A549 (cell line): ENCODE measurements around the gene TMEM120B. TPM values are rescaled to one million over a fixed set of nuclear protein-coding genes. Genes with fewer than 3 reads are reported as not detected.

ENCODE experiments used
- ATAC-seq, 2 experiments: fragments of 200-7000 bp in 1 of 2; fragments of >200 bp in 1 of 2; cut with Nextera tagmentation in 1 of 2; cut with Tn5 transposase in 1 of 2; 3 replicates each; pipeline versions ENCODE4 v1.8.0 to v1.9.1; 2018 to 2020; ENCODE audit warnings: mild to moderate bottlenecking in 1 of 2, moderate library complexity in 1 of 2
- CTCF ChIA-PET: fragments of 300-600 bp; sonication (Branson Sonifier 250); formaldehyde crosslinking; extraction: SDS; loops from one replicate; lab custom pipeline; 2021; ENCODE audit warnings: antibody characterized with exemption, inconsistent platforms; lab: Yijun Ruan, JAX
- POLR2A ChIA-PET: fragments of 350-600 bp; formaldehyde crosslinking; extraction: SDS; loops from one replicate; lab custom pipeline; 2021; ENCODE audit warnings: antibody characterized with exemption, inconsistent platforms; lab: Yijun Ruan, JAX
- DNase-seq, 2 experiments: peaks; one replicate each; pipeline versions ENCODE4 v3.0.0 to v3.0.0-alpha.2; 2011 to 2016; ENCODE audit warnings: low read depth in 1 of 2, low spot score in 1 of 2
- FAIRE-seq: peaks from 2 replicates; lab custom pipeline; 2011; peaks lifted over from hg19 to GRCh38; lab: Jason Lieb, UNC
- H3K27ac ChIP-seq, 2 experiments: fragments of >200 bp; sonication (Bioruptor Twin); formaldehyde crosslinking; 3 replicates each; pipeline ENCODE4 v1.5.1; 2016 to 2017
- H3K4me1 ChIP-seq: fragments of >200 bp; sonication (Bioruptor Twin); formaldehyde crosslinking; 3 replicates; pipeline ENCODE4 v1.6.1; 2016
- H3K4me2 ChIP-seq: fragments of >200 bp; sonication (Bioruptor Twin); formaldehyde crosslinking; 3 replicates; pipeline ENCODE4 v1.6.1; 2016
- H3K4me3 ChIP-seq: fragments of >200 bp; sonication (Bioruptor Twin); formaldehyde crosslinking; 3 replicates; pipeline ENCODE4 v1.5.1; 2016
- H3K9me3 ChIP-seq: fragments of >200 bp; sonication (Bioruptor Twin); formaldehyde crosslinking; 3 replicates; pipeline ENCODE4 v1.6.1; 2016
- ATOH8 ChIP-seq: fragments of 250-450 bp; sonication (Bioruptor Pico); IDR thresholded peaks from 2 replicates; pipeline ENCODE4 v1.5.0; 2020; ENCODE audit warnings: low read depth, mild to moderate bottlenecking, moderate library complexity
- CEBPB ChIP-seq, 2 experiments: fragments of >200 bp in 1 of 2; sonication (Bioruptor Twin) in 1 of 2; formaldehyde crosslinking in 1 of 2; IDR thresholded peaks; 2 replicates each; pipeline ENCODE4 v1.6.1; 2012 to 2016
- CHD4 ChIP-seq: fragments of 200-600 bp; sonication (generic); IDR thresholded peaks from 2 replicates; pipeline ENCODE4 v1.6.1; 2016; ENCODE audit warnings: antibody characterized with exemption, mild to moderate bottlenecking, borderline replicate concordance
- EHMT2 ChIP-seq: fragments of 200-600 bp; sonication (generic); IDR thresholded peaks from 2 replicates; pipeline ENCODE4 v1.6.1; 2016; ENCODE audit warnings: antibody characterized with exemption, low read depth, mild to moderate bottlenecking, moderate library complexity
- EP300 ChIP-seq, 2 experiments: fragments of >200 bp; sonication (Bioruptor Twin); formaldehyde crosslinking; IDR thresholded peaks; 2 replicates in 1 of 2; 3 replicates in 1 of 2; pipeline ENCODE4 v1.6.1; 2016 to 2017
- FOSB ChIP-seq: fragments of 250-450 bp; sonication (Bioruptor Pico); IDR thresholded peaks from 2 replicates; pipeline ENCODE4 v1.5.0; 2020; ENCODE audit warnings: mild to moderate bottlenecking, moderate library complexity
- FOXS1 ChIP-seq: fragments of 250-450 bp; sonication (Bioruptor Pico); IDR thresholded peaks from 2 replicates; pipeline ENCODE4 v1.5.0; 2020; ENCODE audit warnings: mild to moderate bottlenecking, moderate library complexity
- HOXA7 ChIP-seq: fragments of 250-450 bp; sonication (Bioruptor Pico); IDR thresholded peaks from 2 replicates; pipeline ENCODE4 v1.5.0; 2020; ENCODE audit warnings: mild to moderate bottlenecking, moderate library complexity
- HOXB5 ChIP-seq: fragments of 250-450 bp; sonication (Bioruptor Pico); IDR thresholded peaks from 2 replicates; pipeline ENCODE4 v1.5.0; 2020; ENCODE audit warnings: mild to moderate bottlenecking, moderate library complexity
- JUNB ChIP-seq: fragments of >200 bp; sonication (Bioruptor Twin); formaldehyde crosslinking; IDR thresholded peaks from 2 replicates; pipeline ENCODE4 v1.6.1; 2016
- KDM5A ChIP-seq: fragments of 200-600 bp; sonication (generic); IDR thresholded peaks from 2 replicates; pipeline ENCODE4 v1.6.1; 2016; ENCODE audit warnings: antibody characterized with exemption, mild to moderate bottlenecking
- MAFK ChIP-seq: fragments of 450-650 bp; IDR thresholded peaks from 2 replicates; pipeline ENCODE4 v1.6.1; 2014; ENCODE audit not compliant: partially characterized antibody
- NFE2L2 ChIP-seq: fragments of 150-350 bp; conservative IDR thresholded peaks from 2 replicates; pipeline ENCODE4 v1.6.1; 2014; ENCODE audit warnings: low read length
- NR3C1 ChIP-seq: fragments of >200 bp; sonication (Bioruptor Twin); formaldehyde crosslinking; IDR thresholded peaks from 3 replicates; pipeline ENCODE4 v1.6.1; 2017
- PHF8 ChIP-seq: fragments of 200-600 bp; sonication (generic); IDR thresholded peaks from 2 replicates; pipeline ENCODE4 v1.6.1; 2016; ENCODE audit warnings: low read depth, mild to moderate bottlenecking, antibody characterized with exemption, moderate library complexity, borderline replicate concordance
- POLR2AphosphoS2 ChIP-seq: conservative IDR thresholded peaks from 2 replicates; pipeline ENCODE4 v1.6.1; 2012; ENCODE audit warnings: low read length, improper control_type of control experiment, inconsistent platforms
- RARB ChIP-seq: fragments of 250-450 bp; sonication (Bioruptor Pico); IDR thresholded peaks from 2 replicates; pipeline ENCODE4 v1.8.0; 2021; ENCODE audit warnings: mild to moderate bottlenecking, moderate library complexity
- RCOR1 ChIP-seq: fragments of 150-350 bp; IDR thresholded peaks from 2 replicates; pipeline ENCODE4 v1.6.1; 2014; ENCODE audit warnings: antibody characterized with exemption, low read length, low read depth
- RFX5 ChIP-seq: fragments of 450-650 bp; IDR thresholded peaks from 2 replicates; pipeline ENCODE4 v1.7.1; 2014; ENCODE audit warnings: antibody characterized with exemption, mild to moderate bottlenecking, moderate library complexity
- RNF2 ChIP-seq: fragments of 200-600 bp; sonication (generic); IDR thresholded peaks from 2 replicates; pipeline ENCODE4 v1.6.1; 2016; ENCODE audit warnings: low read depth, mild to moderate bottlenecking, antibody characterized with exemption, moderate library complexity, borderline replicate concordance
- TP53 ChIP-seq: fragments of 250-450 bp; sonication (Bioruptor Pico); IDR thresholded peaks from 2 replicates; pipeline ENCODE4 v1.5.0; 2021; ENCODE audit warnings: mild to moderate bottlenecking, moderate library complexity
- ZC3H11A ChIP-seq: fragments of 450-650 bp; IDR thresholded peaks from 2 replicates; pipeline ENCODE4 v1.6.1; 2014; ENCODE audit warnings: antibody characterized with exemption, mild to moderate bottlenecking
- ZNF302 ChIP-seq: fragments of 250-450 bp; sonication (Bioruptor Pico); IDR thresholded peaks from 2 replicates; pipeline ENCODE4 v1.9.0; 2021; ENCODE audit warnings: inconsistent platforms, mild to moderate bottlenecking, moderate library complexity
- ZSCAN20 ChIP-seq: fragments of 250-450 bp; sonication (Bioruptor Pico); IDR thresholded peaks from 2 replicates; pipeline ENCODE4 v1.8.0; 2022; ENCODE audit warnings: mild to moderate bottlenecking, moderate library complexity
- WGBS: methylation state at CpG from one replicate; pipeline ENCODE4 v1.1.6; 2017; ENCODE audit errors: missing lambda C conversion rate; 5-methylcytosine and 5-hydroxymethylcytosine counted together
- polyA plus RNA-seq, 4 experiments: library from polyadenylated mRNA; depleted of rRNA in 3 of 4; stranded (reverse); fragments of >200 nt; fragmentation: RNase III in 1 of 4; extraction: RNeasy Plus Mini Kit Qiagen cat#74134 plus additional on column Dnase treatment in 1 of 4; gene quantifications; 2 replicates in 3 of 4; 3 replicates in 1 of 4; pipeline ENCODE4 v1.2.3, GENCODE V29; 2011 to 2017
- TF ChIP-seq, protein P1 (sequence below): fragments of 450-650 bp; IDR thresholded peaks from 2 replicates; pipeline ENCODE4 v1.6.1; 2014; ENCODE audit warnings: antibody characterized with exemption
- TF ChIP-seq, protein P2 (sequence below): fragments of 200-600 bp; sonication (generic); IDR thresholded peaks from 2 replicates; pipeline ENCODE4 v1.6.1; 2016; ENCODE audit warnings: antibody characterized with exemption, mild to moderate bottlenecking, moderate library complexity
- TF ChIP-seq, protein P3 (sequence below): fragments of >200 bp; sonication (Bioruptor Twin); formaldehyde crosslinking; IDR thresholded peaks from 2 replicates; pipeline ENCODE4 v1.6.1; 2016
- TF ChIP-seq, protein P4 (sequence below): IDR thresholded peaks from 2 replicates; pipeline ENCODE4 v1.6.1; 2012

Gene TMEM120B
- polyA plus RNA-seq, 2 of the 4 experiments (the other 2 are of a cell fraction): 10.6 to 13.2 TPM

- ChIA-PET POLR2A (interaction anchor here (0.6 to 1.5 kb wide), 5 partner anchors 10 to 107 kb away, joined by 3 to 11 read pairs (median 3); partner anchors contain the start of genes PSMD9 and RHOF), CTCF (interaction anchor here (1.0 to 72.2 kb wide), 6 partner anchors 4 to 120 kb away, joined by 3 to 2657 read pairs (median 257); partner anchors contain the start of genes PSMD9, RHOF, SETD1B and TMEM120B)
- Histone ChIP-seq H3K4me2 (peak overlapping the region; percentile 70), H3K27ac (peak overlapping the region; percentile 72 to 100), H3K9me3 (no peaks in the 10 kb centered on the region), H3K4me3 (no peak overlapping the region), H3K4me1 (peaks cover 63% of the 10 kb centered on the region)
- no peak for FAIRE-seq
- ATAC-seq: no peak
- TF ChIP-seq POLR2AphosphoS2 (peak; percentile 25; the same call in 1 of the 2 replicates), RARB (CRISPR knock-in tag) (no peak)
- TF ChIP-seq, protein P1, sequence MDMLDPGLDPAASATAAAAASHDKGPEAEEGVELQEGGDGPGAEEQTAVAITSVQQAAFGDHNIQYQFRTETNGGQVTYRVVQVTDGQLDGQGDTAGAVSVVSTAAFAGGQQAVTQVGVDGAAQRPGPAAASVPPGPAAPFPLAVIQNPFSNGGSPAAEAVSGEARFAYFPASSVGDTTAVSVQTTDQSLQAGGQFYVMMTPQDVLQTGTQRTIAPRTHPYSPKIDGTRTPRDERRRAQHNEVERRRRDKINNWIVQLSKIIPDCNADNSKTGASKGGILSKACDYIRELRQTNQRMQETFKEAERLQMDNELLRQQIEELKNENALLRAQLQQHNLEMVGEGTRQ: no peak
- TF ChIP-seq, protein P2, sequence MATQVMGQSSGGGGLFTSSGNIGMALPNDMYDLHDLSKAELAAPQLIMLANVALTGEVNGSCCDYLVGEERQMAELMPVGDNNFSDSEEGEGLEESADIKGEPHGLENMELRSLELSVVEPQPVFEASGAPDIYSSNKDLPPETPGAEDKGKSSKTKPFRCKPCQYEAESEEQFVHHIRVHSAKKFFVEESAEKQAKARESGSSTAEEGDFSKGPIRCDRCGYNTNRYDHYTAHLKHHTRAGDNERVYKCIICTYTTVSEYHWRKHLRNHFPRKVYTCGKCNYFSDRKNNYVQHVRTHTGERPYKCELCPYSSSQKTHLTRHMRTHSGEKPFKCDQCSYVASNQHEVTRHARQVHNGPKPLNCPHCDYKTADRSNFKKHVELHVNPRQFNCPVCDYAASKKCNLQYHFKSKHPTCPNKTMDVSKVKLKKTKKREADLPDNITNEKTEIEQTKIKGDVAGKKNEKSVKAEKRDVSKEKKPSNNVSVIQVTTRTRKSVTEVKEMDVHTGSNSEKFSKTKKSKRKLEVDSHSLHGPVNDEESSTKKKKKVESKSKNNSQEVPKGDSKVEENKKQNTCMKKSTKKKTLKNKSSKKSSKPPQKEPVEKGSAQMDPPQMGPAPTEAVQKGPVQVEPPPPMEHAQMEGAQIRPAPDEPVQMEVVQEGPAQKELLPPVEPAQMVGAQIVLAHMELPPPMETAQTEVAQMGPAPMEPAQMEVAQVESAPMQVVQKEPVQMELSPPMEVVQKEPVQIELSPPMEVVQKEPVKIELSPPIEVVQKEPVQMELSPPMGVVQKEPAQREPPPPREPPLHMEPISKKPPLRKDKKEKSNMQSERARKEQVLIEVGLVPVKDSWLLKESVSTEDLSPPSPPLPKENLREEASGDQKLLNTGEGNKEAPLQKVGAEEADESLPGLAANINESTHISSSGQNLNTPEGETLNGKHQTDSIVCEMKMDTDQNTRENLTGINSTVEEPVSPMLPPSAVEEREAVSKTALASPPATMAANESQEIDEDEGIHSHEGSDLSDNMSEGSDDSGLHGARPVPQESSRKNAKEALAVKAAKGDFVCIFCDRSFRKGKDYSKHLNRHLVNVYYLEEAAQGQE: no peak
- DNase-seq: no peak
- 48% methylated on average over 12 of the region's 12 CpGs for WGBS
Observed at GRCh38 chr12:121781484-121781997, 69.0 kb downstream of the TMEM120B start.

DNA sequence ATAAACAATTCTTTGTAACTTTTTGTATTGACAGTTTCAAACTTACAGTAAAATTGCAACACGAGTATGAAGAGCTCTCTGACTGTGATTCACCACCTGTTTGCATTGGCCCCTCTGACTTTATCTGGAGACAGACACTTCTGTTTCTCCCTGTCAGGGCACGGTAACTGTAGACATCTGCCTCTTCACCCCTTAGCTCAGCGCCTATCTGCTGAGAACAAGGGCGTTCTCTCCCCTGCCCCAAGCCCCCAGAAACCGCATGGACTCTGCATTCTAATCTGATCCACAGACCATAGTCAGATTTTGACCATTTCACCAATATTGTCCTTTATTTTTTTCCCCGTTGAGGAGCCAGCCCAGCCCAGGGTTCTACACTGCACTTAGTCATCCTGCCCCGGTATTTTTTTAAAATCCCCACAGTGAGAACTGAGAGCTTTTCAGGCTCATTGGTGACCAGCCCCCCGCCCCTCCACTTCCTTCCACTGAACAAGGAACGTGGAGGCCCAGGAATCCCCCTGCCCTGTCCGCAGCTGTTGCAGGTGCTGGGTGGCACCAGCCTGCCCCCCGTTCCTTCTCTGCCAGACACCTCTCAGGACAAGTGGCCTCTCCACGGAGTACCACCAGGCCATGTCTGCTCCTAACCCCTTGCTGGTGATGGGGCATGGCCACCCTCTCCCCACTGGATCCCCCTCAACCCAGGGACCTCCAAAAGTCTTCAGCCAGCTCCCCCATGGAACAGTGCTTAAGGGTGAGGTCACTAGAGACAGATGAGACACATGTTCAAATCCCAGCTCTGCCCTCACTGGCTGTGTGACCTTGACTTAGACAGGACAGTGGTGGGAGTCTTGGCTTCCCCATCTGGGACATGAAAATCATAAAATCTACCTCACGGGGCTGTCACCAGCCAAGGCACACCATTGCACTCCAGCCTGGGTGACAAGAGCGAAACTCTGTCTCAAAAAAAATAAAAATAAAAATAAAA is 69.7 kb downstream of the TMEM120B start:
- ATAC-seq (peak; percentile 26 to 32; a peak in 3 of 6 replicates), FAIRE-seq (no peak), DNase-seq (no peak)
- Histone ChIP-seq H3K4me3 (no peak overlapping the region), H3K4me2 (peak overlapping the region; percentile 70), H3K9me3 (no peaks in the 10 kb centered on the region), H3K4me1 (peaks cover 68% of the 10 kb centered on the region), H3K27ac (peak overlapping the region; percentile 72 to 100)
- ChIA-PET POLR2A (interaction anchor here (0.6 to 1.5 kb wide), 5 partner anchors 10 to 106 kb away, joined by 3 to 11 read pairs (median 3); partner anchors contain the start of genes PSMD9 and RHOF), CTCF (interaction anchor here (1.0 to 72.2 kb wide), 8 partner anchors 3 to 230 kb away, joined by 3 to 2657 read pairs (median 6); partner anchors contain the start of genes PSMD9, RHOF, SETD1B and TMEM120B)
- WGBS: 27% methylated on average over 14 of the region's 14 CpGs
- no peak for TF ChIP-seq TP53 (CRISPR knock-in tag)
- TF ChIP-seq RARB (CRISPR knock-in tag): no peak
- TF ChIP-seq FOXS1 (CRISPR knock-in tag): no peak
- TF ChIP-seq JUNB: no peak
- TF ChIP-seq NFE2L2: no peak
- no peak for TF ChIP-seq NR3C1
- TF ChIP-seq EP300 (IDR thresholded peaks at IDR 0.05): no peak
- TF ChIP-seq RFX5: no peak
- no peak for TF ChIP-seq EHMT2
- TF ChIP-seq ATOH8 (CRISPR knock-in tag): no peak
- TF ChIP-seq MAFK: no peak
- no peak for TF ChIP-seq HOXB5
- no peak for TF ChIP-seq FOSB (CRISPR knock-in tag)
- no peak for TF ChIP-seq KDM5A
- no peak for TF ChIP-seq ZC3H11A
- no peak for TF ChIP-seq RCOR1
- peak; percentile 50; the same call in 1 of the 2 replicates for TF ChIP-seq POLR2AphosphoS2
- no peak for TF ChIP-seq PHF8
- TF ChIP-seq ZNF302 (CRISPR knock-in tag): no peak
- TF ChIP-seq RNF2: no peak
- TF ChIP-seq, protein P3, sequence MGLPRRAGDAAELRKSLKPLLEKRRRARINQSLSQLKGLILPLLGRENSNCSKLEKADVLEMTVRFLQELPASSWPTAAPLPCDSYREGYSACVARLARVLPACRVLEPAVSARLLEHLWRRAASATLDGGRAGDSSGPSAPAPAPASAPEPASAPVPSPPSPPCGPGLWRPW: no peak
- no peak for TF ChIP-seq ZSCAN20 (CRISPR knock-in tag)
- no peak for TF ChIP-seq CHD4
- TF ChIP-seq, protein P4, sequence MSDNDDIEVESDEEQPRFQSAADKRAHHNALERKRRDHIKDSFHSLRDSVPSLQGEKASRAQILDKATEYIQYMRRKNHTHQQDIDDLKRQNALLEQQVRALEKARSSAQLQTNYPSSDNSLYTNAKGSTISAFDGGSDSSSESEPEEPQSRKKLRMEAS: 0 out of 2 replicates have a peak, but pooled peaks have one; percentile 11
- peak in 1 of 2 experiments; percentile 53; a peak in 1 of 4 replicates for TF ChIP-seq CEBPB (IDR thresholded peaks at IDR 0.05)
- no peak for TF ChIP-seq HOXA7
- TF ChIP-seq, protein P1: no peak
